Measurements from ENCODE around the gene PIGP.
A peak's percentile ranks its signal among the peaks of the same experiment; 100 is the strongest.
"Not testable (repeated sequence)": the region's sequence is repeated elsewhere in the genome, so short reads cannot be mapped to it uniquely, and the experiment has no call there.

The PIGP gene

GRCh38 chr21:37044643-37045042, 28.2 kb downstream of the PIGP start:
- no peak for DNase-seq (ENCODE audit: low read depth, low spot score)

- no peak for DNase-seq (ENCODE audit: low read depth, low spot score)
Observed at GRCh38 chr21:37043818-37044217, 29.1 kb downstream of the PIGP start.

- DNase-seq (ENCODE audit: low read depth, low spot score), result no peak
Observed at GRCh38 chr21:37041706-37042271, 31.1 kb downstream of the PIGP start.

GRCh38 chr21:37040212-37040611, 32.7 kb downstream of the PIGP start:
- no peak for DNase-seq (ENCODE audit: low read depth, low spot score)

GRCh38 chr21:37039411-37040075, 33.3 kb downstream of the PIGP start:
- DNase-seq (ENCODE audit: low read depth, low spot score), result peak; percentile 14

- DNase-seq (ENCODE audit: low read depth, low spot score), result no peak
Observed at GRCh38 chr21:37036177-37036576, 36.7 kb downstream of the PIGP start.

GRCh38 chr21:37034394-37034793, 38.5 kb downstream of the PIGP start:
- DNase-seq (ENCODE audit: low read depth, low spot score), result not testable (repeated sequence)

- DNase-seq (ENCODE audit: low read depth, low spot score), result peak; percentile 55
Observed at GRCh38 chr21:37032877-37033471, 39.9 kb downstream of the PIGP start.

- DNase-seq (ENCODE audit: low read depth, low spot score), result no peak
Observed at GRCh38 chr21:37032293-37032692, 40.6 kb downstream of the PIGP start.

- no peak for DNase-seq (ENCODE audit: low read depth, low spot score)
Observed at GRCh38 chr21:37030864-37031263, 42.0 kb downstream of the PIGP start.

- DNase-seq (ENCODE audit: low read depth, low spot score), result no peak
Observed at GRCh38 chr21:37028570-37028969, 44.3 kb downstream of the PIGP start.

- no peak for DNase-seq (ENCODE audit: low read depth, low spot score)
Observed at GRCh38 chr21:37026499-37026898, 46.4 kb downstream of the PIGP start.

- no peak for DNase-seq (ENCODE audit: low read depth, low spot score)
Observed at GRCh38 chr21:37017951-37018679, 54.8 kb downstream of the PIGP start.

All from astrocyte of the hippocampus (primary cell).